Fibroblast of lung (primary cell): ENCODE data around the gene ABR.

Experiments used
- CTCF ChIP-seq, 2 donors: IDR thresholded peaks in 1 of 2; conservative IDR thresholded peaks in 1 of 2; 1 replicate in 1 of 2; 2 replicates in 1 of 2; pipeline ENCODE4 v1.5.1; 2011 to 2012; ENCODE audit warnings: low read length in 2 of 2, control low read depth in 1 of 2, inconsistent platforms in 1 of 2, low read depth in 1 of 2, mild to moderate bottlenecking in 1 of 2
- EZH2 ChIP-seq: IDR thresholded peaks from 2 replicates; pipeline ENCODE4 v1.5.1; 2012; ENCODE audit warnings: low read length, control low read depth, mild to moderate bottlenecking; ENCODE audit errors: missing control alignments

GRCh38 chr17:987931-988330 is 191.8 kb downstream of the ABR start:
- TF ChIP-seq CTCF (conservative IDR thresholded peaks at IDR 0.05 in 1 of 2, IDR thresholded peaks at IDR 0.05 in 1 of 2; ENCODE audit: low read depth in 1 of 2, low read length in 2 of 2) (no peak), EZH2 (no peak)
